ENCODE measurements around the gene STKLD1. TPM values are rescaled to one million over a fixed set of nuclear protein-coding genes. Genes with fewer than 3 reads are reported as not detected.

STKLD1 gene
- total RNA-seq, 4 donors from 2014 or later = 0.93 to 1.3 TPM; not detected in 2

GRCh38 chr9:133341369-133342068 lies 34.6 kb upstream of the STKLD1 start:
- peak overlapping the region in 3 of 4 donors; percentile 4 to 50 (median 31) for H3K27ac ChIP-seq
- H3K4me1 ChIP-seq = peaks cover 0 to 16% (median 10%) of the 10 kb centered on the region in 3 donors
- WGBS, 2 donors (ENCODE audit: low coverage in 1 of 2) = 60% methylated on average over 1 of the region's 15 CpGs; no CpG with 5 or more reads in 1 of the 2 donors
- H3K9me3 ChIP-seq = no peaks in the 10 kb centered on the region
- H3K36me3 ChIP-seq = peaks cover 0 to 82% of the 10 kb centered on the region in 2 donors
- peak; percentile 75 for ATAC-seq
- TF ChIP-seq CTCF (IDR thresholded peaks at IDR 0.05) = no peak
- no peak for TF ChIP-seq EP300 (IDR thresholded peaks at IDR 0.05)
- TF ChIP-seq POLR2A (IDR thresholded peaks at IDR 0.05) = no peak
- TF ChIP-seq POLR2AphosphoS5 (IDR thresholded peaks at IDR 0.05) = no peak
- no peaks in the 10 kb centered on the region for H3K27me3 ChIP-seq
- H3K4me3 ChIP-seq = no peak overlapping the region

- Histone ChIP-seq H3K9me3 (no peaks in the 10 kb centered on the region), H3K4me1 (peaks cover 0 to 16% (median 10%) of the 10 kb centered on the region in 3 donors), H3K4me3 (no peak overlapping the region), H3K36me3 (peaks cover 0 to 82% of the 10 kb centered on the region in 2 donors), H3K27ac (peak overlapping the region in 2 of 4 donors; percentile 4 to 37), H3K27me3 (no peaks in the 10 kb centered on the region)
- ATAC-seq = no peak
- TF ChIP-seq CTCF (IDR thresholded peaks at IDR 0.05) = no peak
- TF ChIP-seq POLR2A (IDR thresholded peaks at IDR 0.05) = no peak
- TF ChIP-seq POLR2AphosphoS5 (IDR thresholded peaks at IDR 0.05) = no peak
- no peak for TF ChIP-seq EP300 (IDR thresholded peaks at IDR 0.05)
- WGBS, 2 donors (ENCODE audit: low coverage in 1 of 2) = no CpG with 5 or more reads among the region's 12 CpGs
Observed at GRCh38 chr9:133342069-133342406, 34.1 kb upstream of the STKLD1 start.

GRCh38 chr9:133342570-133342969 lies 33.6 kb upstream of the STKLD1 start:
- peak overlapping the region in 1 of 4 donors; percentile 37 for H3K27ac ChIP-seq
- WGBS, 2 donors (ENCODE audit: low coverage in 1 of 2) = 66% methylated on average over 3 of the region's 11 CpGs; no CpG with 5 or more reads in 1 of the 2 donors
- TF ChIP-seq EP300 (IDR thresholded peaks at IDR 0.05) = no peak
- no peak for TF ChIP-seq CTCF (IDR thresholded peaks at IDR 0.05)
- no peak for TF ChIP-seq POLR2AphosphoS5 (IDR thresholded peaks at IDR 0.05)
- TF ChIP-seq POLR2A (IDR thresholded peaks at IDR 0.05) = no peak
- ATAC-seq = no peak
- H3K4me3 ChIP-seq = no peak overlapping the region
- H3K27me3 ChIP-seq = no peaks in the 10 kb centered on the region
- H3K9me3 ChIP-seq = no peaks in the 10 kb centered on the region
- peaks cover 0 to 82% of the 10 kb centered on the region in 2 donors for H3K36me3 ChIP-seq
- H3K4me1 ChIP-seq = peaks cover 0 to 20% (median 10%) of the 10 kb centered on the region in 3 donors

- WGBS, 2 donors (ENCODE audit: low coverage in 1 of 2) = no CpG with 5 or more reads among the region's 19 CpGs
- Histone ChIP-seq H3K9me3 (no peaks in the 10 kb centered on the region), H3K27ac (no peak overlapping the region), H3K4me1 (peaks cover 0 to 26% (median 14%) of the 10 kb centered on the region in 3 donors), H3K27me3 (no peaks in the 10 kb centered on the region), H3K4me3 (no peak overlapping the region), H3K36me3 (peaks cover 0 to 73% of the 10 kb centered on the region in 2 donors)
- ATAC-seq = no peak
- TF ChIP-seq POLR2A (IDR thresholded peaks at IDR 0.05) (no peak), CTCF (IDR thresholded peaks at IDR 0.05) (no peak), POLR2AphosphoS5 (IDR thresholded peaks at IDR 0.05) (no peak), EP300 (IDR thresholded peaks at IDR 0.05) (no peak)
Observed at GRCh38 chr9:133344071-133344470, 32.1 kb upstream of the STKLD1 start.

- no peak overlapping the region for H3K4me3 ChIP-seq
- no peak for ATAC-seq
- WGBS, 2 donors (ENCODE audit: low coverage in 1 of 2) = 100% methylated on average over 1 of the region's 12 CpGs; no CpG with 5 or more reads in 1 of the 2 donors
- H3K36me3 ChIP-seq = peaks cover 0 to 73% of the 10 kb centered on the region in 2 donors
- TF ChIP-seq EP300 (IDR thresholded peaks at IDR 0.05) = no peak
- TF ChIP-seq POLR2AphosphoS5 (IDR thresholded peaks at IDR 0.05) = no peak
- TF ChIP-seq POLR2A (IDR thresholded peaks at IDR 0.05) = no peak
- no peak for TF ChIP-seq CTCF (IDR thresholded peaks at IDR 0.05)
- H3K9me3 ChIP-seq = no peaks in the 10 kb centered on the region
- peaks cover 0 to 35% (median 19%) of the 10 kb centered on the region in 3 donors for H3K4me1 ChIP-seq
- H3K27ac ChIP-seq = no peak overlapping the region
- H3K27me3 ChIP-seq = no peaks in the 10 kb centered on the region
Observed at GRCh38 chr9:133344979-133345378, 31.2 kb upstream of the STKLD1 start.

Measured in gastroesophageal sphincter (tissue), 4 donors.